ENCODE data around the gene CRYL1.

Gene CRYL1

DNA sequence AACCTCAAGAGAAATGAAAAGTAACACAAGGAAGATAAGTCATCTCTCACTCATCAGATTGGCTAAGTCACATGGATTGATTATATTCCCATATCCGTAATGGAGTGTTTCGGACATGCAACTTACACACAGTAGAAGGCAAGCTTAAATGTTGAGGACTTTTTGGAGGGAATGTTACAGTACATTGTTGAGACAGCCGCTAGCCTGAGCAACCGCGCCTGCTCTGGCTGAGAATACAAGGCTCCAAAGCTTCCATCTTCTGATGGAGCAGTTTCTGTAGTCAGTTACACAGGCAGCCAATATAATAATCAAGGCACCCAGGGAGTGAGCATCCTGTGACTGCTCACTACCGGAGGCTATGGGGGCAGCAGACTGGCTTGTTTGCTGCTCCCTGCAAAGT is 1.0 kb upstream of the CRYL1 start:
- DNase-seq, result no peak

DNA sequence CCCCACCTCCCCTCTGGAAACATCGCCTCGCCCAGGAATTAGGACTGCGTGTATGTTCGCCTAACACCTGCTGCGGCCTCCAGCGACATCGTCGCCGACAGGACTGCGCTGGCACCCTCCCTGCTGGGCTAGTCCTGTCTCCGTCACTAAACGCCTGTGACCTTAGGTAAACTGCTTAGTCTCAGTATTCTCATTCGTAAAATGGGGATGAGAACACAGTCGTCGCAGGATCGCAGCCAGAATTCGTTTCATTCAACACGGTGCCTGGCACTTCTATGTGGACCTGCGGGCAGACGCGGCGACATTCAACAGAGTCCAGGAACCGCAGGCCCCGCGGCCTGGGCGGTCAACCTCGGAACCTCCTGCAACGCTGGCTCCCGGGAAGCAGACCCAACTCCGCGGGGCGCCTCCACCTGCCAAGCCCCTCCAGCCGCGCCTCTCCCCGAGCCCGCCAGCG is 485 bp downstream of the CRYL1 start:
- peak in 1 of 2 donors; percentile 55 for DNase-seq

DNA sequence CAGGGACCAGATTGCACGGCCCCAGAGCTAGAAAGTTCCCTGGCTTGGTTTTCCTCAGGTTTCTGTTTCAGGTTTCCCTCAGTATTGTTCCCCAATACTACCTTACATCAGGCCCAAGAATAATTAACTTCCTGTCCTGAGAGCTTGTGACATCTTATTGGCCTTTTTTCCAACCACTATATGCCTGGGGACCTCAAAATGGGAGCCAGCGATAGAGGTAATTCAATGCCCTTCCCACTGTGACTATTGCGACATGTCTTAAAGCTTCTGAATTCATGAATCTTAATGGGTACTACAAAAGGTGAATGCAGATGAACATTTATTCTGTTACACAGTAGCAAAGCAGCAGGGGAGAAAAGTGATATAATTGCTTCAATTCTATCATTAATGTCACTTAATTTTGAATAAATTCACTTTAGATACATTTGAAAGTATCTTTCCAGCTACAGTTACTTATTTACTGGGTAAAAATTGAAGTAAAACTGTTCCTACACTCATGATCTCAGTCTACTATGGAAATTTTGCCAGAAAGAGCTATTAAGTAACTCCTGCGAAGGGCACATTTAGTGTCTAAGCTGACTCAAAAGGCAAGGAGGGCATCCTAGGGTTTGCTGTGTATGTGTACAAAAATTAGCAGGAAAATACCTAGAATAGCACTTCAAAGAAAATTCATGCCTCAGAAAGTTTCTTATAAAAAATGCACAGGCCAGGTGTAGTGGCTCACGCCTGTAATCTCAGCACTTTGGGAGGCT is 4.1 kb downstream of the CRYL1 start:
- no peak for DNase-seq

DNA sequence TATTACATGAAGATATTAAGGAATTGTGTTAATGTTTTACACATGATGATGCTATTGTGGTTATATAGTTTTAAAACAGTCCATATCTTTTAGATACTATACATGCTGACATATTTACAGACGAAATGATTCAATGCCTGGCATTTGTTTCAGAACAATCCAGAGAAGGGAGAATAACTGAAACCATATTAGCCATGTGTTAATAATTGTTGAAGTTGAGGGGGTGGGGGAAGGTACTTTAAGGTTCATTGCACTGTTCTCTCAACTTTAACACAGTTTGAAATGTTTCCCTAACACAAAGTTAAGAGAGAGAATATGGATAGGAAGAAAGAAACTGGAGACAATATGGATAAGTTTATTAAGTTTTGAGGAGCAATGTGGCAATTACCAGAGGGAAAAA is 5.8 kb downstream of the CRYL1 start:
- DNase-seq, result no peak

DNA sequence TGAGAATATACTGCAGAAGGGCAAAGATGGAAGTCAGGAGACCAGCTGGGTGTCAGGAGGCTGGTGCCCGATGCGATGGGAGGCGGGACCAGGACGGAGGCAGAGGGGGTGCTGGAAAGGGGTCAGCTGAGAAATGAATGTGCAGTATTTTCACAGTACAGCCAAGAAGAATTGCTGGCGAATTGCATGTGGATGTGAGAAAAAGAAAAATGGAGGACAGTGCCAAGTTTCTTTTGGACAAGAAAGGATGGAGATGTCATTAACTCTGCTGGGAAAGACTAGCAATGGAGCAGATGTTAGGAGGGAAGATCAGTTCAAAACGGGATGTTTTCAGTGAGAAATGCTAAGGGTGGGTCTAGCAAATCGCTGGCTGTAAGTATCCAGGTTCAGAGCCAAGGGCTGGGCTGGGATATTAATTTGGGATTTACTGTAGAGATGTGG is 7.0 kb downstream of the CRYL1 start:
- no peak for DNase-seq

DNA sequence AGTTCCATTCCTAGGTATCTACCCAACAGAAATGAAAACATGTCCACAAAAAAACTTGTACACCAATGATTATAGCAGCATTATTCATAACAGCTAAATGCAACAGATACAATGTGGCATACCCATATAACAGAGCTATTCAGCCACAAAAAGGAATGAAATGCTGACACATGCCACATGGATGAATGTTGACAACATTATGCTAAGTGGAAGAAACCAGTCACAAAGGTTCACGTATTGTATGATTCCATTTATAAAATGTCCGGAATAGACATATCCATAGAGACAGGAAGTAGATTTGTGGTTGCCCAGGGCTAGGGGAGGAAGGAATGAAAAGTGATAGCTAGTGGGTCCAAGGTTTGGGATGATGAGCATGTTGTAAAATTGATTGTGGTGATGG is 10.8 kb downstream of the CRYL1 start:
- no peak for DNase-seq

DNA sequence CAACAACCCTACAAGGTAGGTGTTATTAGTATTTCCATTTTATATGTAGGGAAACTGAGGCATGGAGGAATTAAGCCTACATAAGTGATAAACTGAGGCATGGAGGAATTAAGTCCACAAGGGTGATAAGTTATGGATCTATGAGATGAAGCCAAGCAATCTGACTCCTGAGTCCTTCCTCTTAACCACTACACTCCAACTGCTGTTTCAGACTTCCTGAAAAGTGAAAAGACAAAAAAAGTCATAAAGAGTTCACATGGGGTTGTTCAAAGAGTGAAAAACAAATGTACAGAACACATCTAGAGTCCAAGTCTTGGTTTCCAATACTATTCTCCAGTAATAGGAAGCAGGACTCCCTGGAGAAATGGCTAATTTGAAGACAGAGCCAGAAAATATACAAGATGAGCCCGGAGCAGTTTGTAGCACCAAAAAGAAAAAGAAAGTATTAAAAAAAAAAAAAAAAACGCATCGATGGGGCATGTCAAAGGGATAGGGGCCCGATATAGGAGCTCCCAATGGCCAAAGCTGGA is 12.1 kb downstream of the CRYL1 start:
- DNase-seq, result no peak

DNA sequence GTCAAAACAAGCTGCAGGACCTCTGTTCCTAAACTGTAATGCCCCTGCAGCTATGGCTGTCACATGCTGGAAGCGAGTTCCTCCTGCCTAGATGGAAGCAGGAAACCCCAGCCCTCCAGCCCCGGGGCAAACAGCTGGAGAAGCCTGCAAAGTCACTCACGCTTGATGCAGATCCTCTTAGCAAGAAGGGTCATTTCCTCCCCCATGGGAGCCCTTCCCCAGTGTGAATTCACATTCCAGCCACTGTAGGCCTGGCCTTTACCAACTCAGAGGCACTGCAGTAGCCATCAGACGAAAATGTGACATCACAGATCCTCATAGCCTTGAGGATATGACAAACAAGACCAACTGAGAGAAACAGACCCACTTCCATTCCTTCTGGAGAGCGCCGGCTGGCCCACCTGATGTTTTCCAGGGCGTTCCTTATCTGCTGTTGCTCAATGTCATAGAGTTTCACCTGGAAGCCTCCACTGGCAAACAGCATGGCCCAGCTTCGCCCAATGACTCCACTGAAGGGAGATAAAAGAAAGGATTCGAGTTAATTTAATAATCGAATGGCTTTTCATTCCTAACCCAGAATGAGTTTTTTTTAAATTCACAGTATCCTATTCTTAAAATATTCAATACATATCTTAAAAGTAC is 13.5 kb downstream of the CRYL1 start:
- DNase-seq, result no peak

DNA sequence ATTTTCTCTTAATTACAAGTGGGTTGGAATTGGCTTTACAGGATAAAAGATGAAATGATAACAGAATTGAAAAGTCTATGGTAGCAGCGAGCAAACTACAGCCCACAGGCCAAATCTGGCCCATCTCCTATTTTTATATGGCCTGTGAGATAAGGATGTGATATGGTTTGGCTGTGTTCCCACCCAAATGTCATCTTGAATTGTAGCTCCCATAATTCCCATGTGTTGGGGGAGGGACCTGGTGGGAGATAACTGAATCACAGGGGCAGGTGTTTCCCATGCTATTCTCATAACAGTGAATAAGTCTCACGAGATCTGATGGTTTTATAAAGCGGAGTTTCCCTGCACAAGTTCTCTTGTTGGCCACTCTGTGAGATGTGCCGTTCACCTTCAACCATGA is 19.0 kb downstream of the CRYL1 start:
- DNase-seq, result no peak

DNA sequence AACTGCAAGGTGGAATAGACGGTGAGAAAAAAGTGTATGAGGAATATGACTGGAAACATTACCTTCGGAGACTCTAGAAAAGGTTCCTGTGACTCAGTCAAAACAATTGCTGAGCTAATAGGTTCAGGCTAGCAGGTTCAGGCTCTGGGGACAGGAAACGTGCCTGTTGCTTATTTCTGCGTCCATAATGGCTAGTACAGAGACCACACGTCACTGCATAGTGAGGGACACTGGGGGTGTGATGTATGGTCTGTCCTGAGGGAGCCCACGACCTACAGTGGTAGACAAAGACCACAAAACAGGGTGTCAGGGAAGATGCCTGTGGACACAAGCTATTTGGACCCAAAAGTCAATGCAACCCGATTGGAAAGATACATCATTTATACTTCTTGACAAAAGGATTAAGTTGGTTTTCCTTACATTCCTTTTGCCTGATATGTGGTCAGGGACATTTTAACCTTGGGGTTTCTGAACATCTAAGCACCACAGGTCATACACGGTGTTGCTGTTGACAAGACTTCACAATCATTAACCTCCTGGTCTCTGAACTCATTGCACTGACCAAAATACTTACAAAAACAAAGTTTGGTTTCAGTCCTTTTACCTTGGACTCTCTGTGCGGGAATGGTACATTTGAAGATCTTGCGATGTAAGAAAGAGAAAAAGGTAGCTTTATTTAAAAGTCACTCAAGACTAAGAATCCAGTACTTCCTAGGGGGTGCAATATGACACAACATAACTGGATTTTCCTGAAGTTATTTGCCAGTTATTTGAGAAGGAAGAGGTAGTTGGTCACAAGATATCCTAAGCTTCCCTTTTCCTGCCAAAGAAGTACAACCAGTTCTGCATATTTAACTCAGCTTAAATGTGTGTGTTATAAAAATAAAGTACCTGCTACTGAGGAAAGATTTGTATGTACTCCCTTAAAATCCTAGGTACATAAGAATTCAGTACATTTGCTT is 20.0 kb downstream of the CRYL1 start:
- no peak for DNase-seq

DNA sequence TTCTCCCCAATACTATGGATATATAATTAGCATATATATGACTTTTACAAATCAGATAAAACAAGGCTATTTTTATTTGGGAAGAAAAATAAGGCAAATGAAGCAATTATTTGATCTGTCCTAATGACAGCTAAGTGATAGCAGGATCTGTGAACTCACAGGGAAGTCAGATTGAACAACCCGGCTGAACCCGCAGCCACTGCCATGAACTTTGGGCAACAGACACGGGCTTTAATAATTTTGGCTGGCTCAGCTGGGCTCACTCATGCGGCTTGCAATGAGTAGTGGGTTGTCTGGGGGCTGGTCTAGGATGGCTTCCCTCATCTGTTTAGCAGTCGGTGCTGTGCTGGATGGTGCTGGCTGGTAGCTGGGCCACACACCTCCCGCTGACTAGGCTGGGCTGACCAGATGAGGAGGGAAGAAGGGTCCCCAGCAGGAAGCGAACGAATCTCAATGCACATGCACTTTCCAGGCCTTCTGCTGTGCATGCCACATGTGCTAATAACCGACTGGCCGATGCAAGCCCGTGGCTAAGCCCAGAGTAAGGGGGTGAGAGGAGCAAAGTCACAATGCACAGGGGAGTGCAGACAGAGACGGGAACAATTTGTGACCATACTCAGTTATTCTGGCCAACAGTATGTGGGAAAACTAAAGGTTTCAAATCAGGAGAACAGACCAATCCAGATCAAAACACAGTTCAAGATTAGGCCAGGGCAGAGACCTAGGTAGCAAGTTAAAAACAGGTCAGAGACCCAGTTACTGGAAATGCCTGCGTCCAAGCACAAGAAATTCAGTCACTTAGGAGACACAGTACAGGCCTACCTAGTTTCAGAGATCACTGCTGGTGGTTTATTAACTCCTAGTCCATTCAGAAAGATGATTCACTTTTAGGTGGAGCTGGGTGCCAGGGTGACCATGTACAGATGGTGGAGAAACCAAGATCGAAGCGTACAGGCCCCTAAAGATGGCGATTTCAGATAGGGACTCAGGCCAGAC is 22.3 kb downstream of the CRYL1 start:
- no peak for DNase-seq

DNA sequence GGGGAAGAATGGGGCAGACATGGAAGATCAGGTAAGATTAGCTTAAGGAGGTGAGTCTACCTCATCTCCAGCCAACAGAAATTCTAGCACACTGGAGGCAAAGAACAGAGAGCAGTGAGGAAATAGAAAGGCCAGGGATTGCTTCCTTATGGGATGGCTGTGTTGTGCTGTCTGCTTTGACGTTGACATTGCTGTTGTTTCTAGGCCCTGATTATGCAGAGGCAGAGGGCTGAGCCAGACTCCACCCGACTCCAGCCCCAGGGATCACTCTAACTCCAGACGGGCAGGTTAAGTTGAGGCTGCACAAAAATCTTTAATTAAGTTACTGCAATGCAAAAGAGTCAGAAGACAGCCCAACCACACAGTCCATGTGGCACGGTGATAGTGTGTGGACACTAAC is 24.1 kb downstream of the CRYL1 start:
- DNase-seq, result no peak

DNA sequence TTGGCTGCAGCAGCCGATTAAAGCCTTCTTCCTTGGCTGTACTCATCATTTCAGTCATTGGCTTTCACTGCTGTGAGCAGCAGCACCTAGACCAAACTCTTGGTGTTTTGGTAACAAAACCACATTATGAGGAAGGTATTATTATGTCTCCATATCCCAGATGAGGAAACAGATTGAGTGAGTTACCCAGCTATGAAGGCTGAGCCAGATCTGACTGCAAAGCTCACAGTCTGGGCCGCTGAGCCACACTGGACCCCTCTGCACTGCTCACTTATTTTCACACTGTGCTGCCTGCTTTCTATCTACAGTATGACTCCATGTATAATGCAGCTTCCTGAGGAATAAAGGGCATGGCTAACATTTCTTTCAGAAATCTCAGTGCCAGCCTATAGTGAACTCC is 24.5 kb downstream of the CRYL1 start:
- DNase-seq, result no peak

DNA sequence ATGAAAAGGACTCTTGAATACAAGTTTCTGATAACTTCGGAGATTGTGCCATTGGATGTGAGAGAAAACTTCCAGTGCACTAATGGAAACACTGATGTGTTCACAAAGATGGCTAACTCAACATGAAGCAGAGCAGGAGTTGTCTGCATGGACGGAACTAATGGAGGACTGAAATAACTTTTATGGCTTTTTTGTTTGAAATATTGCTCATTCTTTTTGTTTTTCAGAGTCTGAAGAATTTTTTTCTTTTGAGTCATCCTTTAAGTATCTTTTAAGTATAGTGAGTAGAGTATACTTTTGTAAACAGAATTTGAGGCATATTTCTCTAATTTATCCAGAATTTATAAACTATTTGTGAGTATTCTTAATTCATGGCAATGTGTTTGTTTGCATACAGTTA is 25.7 kb downstream of the CRYL1 start:
- no peak for DNase-seq

DNA sequence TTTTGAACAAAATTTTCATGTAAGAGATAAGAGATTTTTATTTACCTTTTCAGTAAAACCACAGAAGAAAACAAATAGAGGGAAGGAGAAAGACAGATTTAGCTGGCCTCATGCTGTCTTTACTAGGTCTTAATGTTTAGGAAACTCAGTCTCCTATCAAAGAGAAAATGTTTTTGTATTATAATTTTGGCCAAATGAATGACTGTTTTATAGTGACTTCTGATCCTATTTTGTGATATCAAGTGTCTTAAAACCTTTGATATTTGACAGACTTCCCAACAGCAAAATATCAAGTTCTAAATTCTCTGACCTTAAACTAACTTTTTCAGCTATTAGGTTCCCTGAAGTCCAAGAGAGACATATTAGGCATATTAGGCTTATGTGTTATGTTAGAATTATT is 27.0 kb downstream of the CRYL1 start:
- DNase-seq, result no peak

DNA sequence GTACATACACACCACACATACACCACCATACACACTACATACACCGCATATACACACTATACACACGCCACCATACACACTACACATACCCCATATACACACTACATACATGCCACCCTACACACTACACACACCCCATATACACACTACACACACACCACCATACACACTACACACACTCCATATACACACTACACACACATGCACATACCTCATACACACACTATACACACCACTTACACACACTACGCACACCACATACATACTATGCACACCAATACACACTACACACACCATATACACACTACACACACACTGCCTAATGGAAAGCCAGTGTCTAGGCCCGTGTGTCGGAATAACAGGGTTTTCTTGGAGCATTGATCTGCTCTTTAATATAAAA is 27.5 kb downstream of the CRYL1 start:
- no peak for DNase-seq

DNA sequence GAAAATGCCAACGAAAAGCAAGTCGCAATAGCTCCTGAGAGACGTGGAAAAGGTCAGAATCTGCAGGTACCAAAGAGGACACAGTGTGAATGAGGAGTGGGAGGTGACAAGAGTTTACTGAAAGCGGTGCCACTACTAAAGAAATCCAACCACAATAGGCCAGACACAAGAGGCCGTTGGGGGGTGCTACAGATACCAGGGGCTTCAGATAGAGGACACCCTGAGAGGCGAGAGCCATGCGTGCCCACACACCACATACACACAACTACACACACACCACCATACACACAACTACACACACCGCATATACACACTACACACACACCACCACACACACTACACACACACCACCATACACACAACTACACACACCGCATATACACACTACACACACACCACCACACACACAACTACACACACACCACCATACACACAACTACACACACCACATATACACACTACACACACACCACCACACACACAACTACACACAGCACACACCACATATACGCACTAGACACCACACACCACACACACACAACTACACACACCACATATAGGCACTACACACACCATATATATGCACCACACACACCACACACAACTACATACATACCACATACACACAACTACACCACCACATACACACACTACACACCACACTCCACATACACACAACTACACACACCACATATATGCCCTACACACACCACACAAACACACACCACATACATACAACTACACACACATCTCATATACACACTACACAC is 28.5 kb downstream of the CRYL1 start:
- no peak for DNase-seq

DNA sequence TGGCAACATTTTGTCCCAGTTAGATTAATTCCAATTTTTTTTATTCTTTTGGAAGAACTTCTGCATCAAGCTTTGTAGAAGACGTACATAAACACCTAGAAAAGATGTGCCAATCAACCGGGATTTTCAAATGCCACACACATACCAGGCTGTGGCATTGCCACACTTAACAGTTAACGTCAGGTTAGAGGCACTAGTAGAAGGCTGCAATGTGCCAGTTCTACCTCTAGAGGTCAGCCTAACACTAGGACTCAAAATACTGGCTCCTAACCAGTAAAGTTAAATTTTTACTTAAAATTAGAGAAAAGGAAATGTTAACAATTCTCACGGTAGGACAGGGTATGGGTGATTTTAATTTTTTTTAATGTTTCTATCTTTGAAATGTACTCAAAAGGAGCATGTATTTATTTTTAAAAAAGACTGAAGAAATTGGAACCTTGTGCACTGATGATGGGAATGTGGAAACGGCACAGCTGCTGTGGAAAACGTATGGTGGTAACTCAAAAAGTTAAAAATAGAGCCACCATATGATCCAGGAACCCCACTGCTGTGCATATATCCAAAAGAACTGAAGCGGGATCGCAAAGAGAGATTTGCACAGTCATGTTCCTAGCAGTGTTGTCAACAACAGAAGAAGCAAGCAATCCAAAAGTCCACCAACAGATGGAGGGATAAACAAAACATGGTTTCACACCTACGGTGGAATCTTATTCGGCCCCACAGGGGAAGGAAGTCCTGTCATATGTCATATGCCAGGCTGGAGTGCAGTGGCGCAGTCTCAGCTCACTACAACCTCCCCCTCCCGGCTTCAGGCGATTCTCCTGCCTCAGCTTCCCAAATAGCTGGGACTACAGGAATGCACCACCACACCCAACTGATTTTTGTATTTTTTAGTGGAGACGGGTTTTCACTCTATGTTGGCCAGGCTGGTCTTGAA is 30.3 kb downstream of the CRYL1 start:
- DNase-seq, result peak in 1 of 2 donors; percentile 75

DNA sequence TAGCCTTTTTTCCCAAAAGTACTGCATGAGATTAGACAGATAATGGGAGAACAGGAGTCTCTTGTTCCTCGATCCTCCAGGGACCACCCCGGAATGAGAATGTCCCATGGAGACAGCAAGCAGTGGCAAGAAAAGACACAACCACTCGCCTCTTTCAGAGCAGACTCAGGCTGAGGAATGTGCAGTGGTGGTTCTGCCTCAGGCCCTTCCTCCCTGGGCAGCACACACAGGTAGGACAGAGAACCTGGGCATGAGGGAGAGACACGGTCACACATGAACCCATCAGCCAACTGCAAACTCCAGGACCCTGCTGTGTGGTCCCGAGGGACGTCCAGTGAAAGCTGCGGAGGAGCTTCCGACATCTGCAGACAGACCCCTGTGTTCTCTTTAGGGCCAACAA is 31.0 kb downstream of the CRYL1 start:
- no peak for DNase-seq

DNA sequence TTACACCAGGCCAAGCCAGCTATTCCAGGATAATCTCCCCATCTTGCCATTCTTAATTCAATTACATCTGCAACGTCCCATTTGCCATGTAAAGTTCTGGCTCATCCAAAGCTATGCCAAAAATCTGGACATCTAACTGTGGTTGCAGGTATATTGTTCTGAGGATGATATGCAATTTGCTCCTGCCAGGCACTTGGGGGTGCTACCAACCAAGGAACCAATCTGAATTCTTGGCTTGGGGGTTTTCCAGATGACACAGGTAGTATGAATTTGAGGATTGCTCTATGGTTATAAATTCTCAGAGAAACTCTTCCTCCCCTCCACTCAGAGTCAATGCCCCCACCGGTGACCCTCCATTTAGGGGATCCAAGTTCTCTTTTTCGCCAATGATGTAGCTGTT is 33.0 kb downstream of the CRYL1 start:
- DNase-seq, result no peak
